ENCODE results near the gene BACE2.

Gene BACE2

GRCh38 chr21:41167348-41168342 lies at the start of gene BACE2:
BACE2 (plus strand) TSS chr21:41168160; CDS start chr21:41168264, 104 bp downstream.
- DNase-seq (ENCODE audit: low spot score): peak; percentile 91

GRCh38 chr21:41119901-41120300 lies 48.1 kb upstream of the BACE2 start:
- DNase-seq (ENCODE audit: low spot score): no peak

- DNase-seq (ENCODE audit: low spot score): no peak
Measured at GRCh38 chr21:41120997-41121396, 47.0 kb upstream of the BACE2 start.

GRCh38 chr21:41121785-41122415 lies 46.1 kb upstream of the BACE2 start:
- peak; percentile 68 for DNase-seq (ENCODE audit: low spot score)

GRCh38 chr21:41124641-41125201 lies 43.2 kb upstream of the BACE2 start:
- DNase-seq (ENCODE audit: low spot score): no peak

GRCh38 chr21:41128981-41129380 lies 39.0 kb upstream of the BACE2 start:
- DNase-seq (ENCODE audit: low spot score): no peak

GRCh38 chr21:41130883-41131282 lies 37.1 kb upstream of the BACE2 start:
- DNase-seq (ENCODE audit: low spot score): no peak

- DNase-seq (ENCODE audit: low spot score): peak; percentile 64
Measured at GRCh38 chr21:41133874-41134522, 34.0 kb upstream of the BACE2 start.

- no peak for DNase-seq (ENCODE audit: low spot score)
Measured at GRCh38 chr21:41135746-41136145, 32.2 kb upstream of the BACE2 start.

GRCh38 chr21:41136286-41136685 lies 31.7 kb upstream of the BACE2 start:
- DNase-seq (ENCODE audit: low spot score): no peak

- DNase-seq (ENCODE audit: low spot score): no peak
Measured at GRCh38 chr21:41137401-41137800, 30.6 kb upstream of the BACE2 start.

- no peak for DNase-seq (ENCODE audit: low spot score)
Measured at GRCh38 chr21:41137889-41138288, 30.1 kb upstream of the BACE2 start.

GRCh38 chr21:41138711-41139110 lies 29.2 kb upstream of the BACE2 start:
- DNase-seq (ENCODE audit: low spot score): no peak

- no peak for DNase-seq (ENCODE audit: low spot score)
Measured at GRCh38 chr21:41139275-41139674, 28.7 kb upstream of the BACE2 start.

- DNase-seq (ENCODE audit: low spot score): no peak
Measured at GRCh38 chr21:41139951-41140350, 28.0 kb upstream of the BACE2 start.

GRCh38 chr21:41141031-41141457 lies 26.9 kb upstream of the BACE2 start:
- no peak for DNase-seq (ENCODE audit: low spot score)

- peak; percentile 46 for DNase-seq (ENCODE audit: low spot score)
Measured at GRCh38 chr21:41142051-41142795, 25.7 kb upstream of the BACE2 start.

GRCh38 chr21:41143596-41144325 lies 24.2 kb upstream of the BACE2 start:
- no peak for DNase-seq (ENCODE audit: low spot score)

GRCh38 chr21:41147096-41147978 lies 20.6 kb upstream of the BACE2 start:
- DNase-seq (ENCODE audit: low spot score): no peak

- DNase-seq (ENCODE audit: low spot score): no peak
Measured at GRCh38 chr21:41147979-41148355, 20.0 kb upstream of the BACE2 start.

All from AG08396 (cell line).